K562 (cell line): ENCODE data around the gene RPS17. TPM values are rescaled to one million over a fixed set of nuclear protein-coding genes. Genes with fewer than 3 reads are reported as not detected.
A peak's percentile ranks its signal among the peaks of the same experiment; 100 is the strongest.
"Not testable (repeated sequence)": the region's sequence is repeated elsewhere in the genome, so short reads cannot be mapped to it uniquely, and the experiment has no call there.

Experiments used
- ATAC-seq: fragments of 200-7000 bp; cut with Tn5 transposase; 3 replicates; pipeline ENCODE4 v1.9.1; 2020; ENCODE audit warnings: moderate library complexity
- BruUV-seq: library from RNA; stranded (reverse); fragments of 400-500 nt; replicated peaks from 2 replicates; lab custom pipeline; 2021; lab: Mats Ljungman, UMichigan
- CTCF ChIA-PET: fragments of 300-600 bp; formaldehyde crosslinking; extraction: SDS; loops from one replicate; lab custom pipeline; 2021; ENCODE audit warnings: low intra/inter-chr PET ratio; lab: Yijun Ruan, JAX
- POLR2A ChIA-PET: fragments of 300-600, 350-650 bp; sonication (Branson Sonifier 250); formaldehyde crosslinking; extraction: SDS; loops from one replicate; lab custom pipeline; 2021; ENCODE audit warnings: antibody characterized with exemption, inconsistent platforms; lab: Yijun Ruan, JAX
- DNase-seq, 4 experiments: peaks; one replicate each; pipeline versions ENCODE4 v3.0.0 to v3.0.0-alpha.2; 2011 to 2018; ENCODE audit warnings: low spot score in 3 of 4, mixed read lengths in 3 of 4; ENCODE audit errors: extremely low read depth in 1 of 4
- FAIRE-seq: peaks from 2 replicates; lab custom pipeline; 2011; peaks lifted over from hg19 to GRCh38; lab: Jason Lieb, UNC
- H2AFZ ChIP-seq: 2 replicates; pipeline ENCODE4 v1.6.0; 2011; ENCODE audit warnings: low read depth, low read length, control low read depth, inconsistent platforms
- H3K27ac ChIP-seq: fragments of 200-600 bp; 3 replicates; pipeline ENCODE4 v1.8.0; 2011; ENCODE audit warnings: low read depth, mild to moderate bottlenecking, control low read depth, inconsistent platforms, low read length, moderate library complexity, mixed read lengths; ENCODE audit errors: extremely low read depth
- H3K27me3 ChIP-seq, 2 experiments: fragments of 300-600 bp in 1 of 2; 2 replicates in 1 of 2; 3 replicates in 1 of 2; pipeline versions ENCODE4 v1.6.0 to v1.8.0; 2011; ENCODE audit warnings: inconsistent platforms in 2 of 2, low read length in 2 of 2, mild to moderate bottlenecking in 1 of 2, mixed read lengths in 1 of 2, moderate library complexity in 1 of 2; ENCODE audit not compliant: control insufficient read depth in 2 of 2, insufficient read depth in 2 of 2
- H3K36me3 ChIP-seq: fragments of 300-600 bp; 3 replicates; pipeline ENCODE4 v1.8.0; 2011; ENCODE audit warnings: mild to moderate bottlenecking, low read length, inconsistent platforms; ENCODE audit not compliant: control insufficient read depth, insufficient read depth
- H3K4me1 ChIP-seq, 2 experiments: fragments of 200-600 bp in 1 of 2; replicated peaks in 1 of 2; 2 replicates in 1 of 2; 3 replicates in 1 of 2; pipeline versions ENCODE4 v1.5.1 to v1.8.0; 2011; ENCODE audit warnings: inconsistent platforms in 2 of 2, low read length in 2 of 2, mild to moderate bottlenecking in 1 of 2, mixed read lengths in 1 of 2, moderate library complexity in 1 of 2; ENCODE audit not compliant: control insufficient read depth in 2 of 2, insufficient read depth in 2 of 2
- H3K4me2 ChIP-seq: 2 replicates; pipeline ENCODE4 v1.6.1; 2011; ENCODE audit warnings: low read length, control low read depth, inconsistent platforms, mixed read lengths; ENCODE audit not compliant: insufficient read depth
- H3K4me3 ChIP-seq: fragments of 200-600 bp; sonication (generic), shearing (Covaris generic); 2 replicates; pipeline ENCODE4 v1.5.1; 2016; ENCODE audit warnings: control low read depth, inconsistent platforms
- H3K79me2 ChIP-seq: fragments of 200-600 bp; 3 replicates; pipeline ENCODE4 v1.8.0; 2011; ENCODE audit warnings: low read length, inconsistent platforms; ENCODE audit not compliant: control insufficient read depth, insufficient read depth
- H3K9ac ChIP-seq, 2 experiments: 2 replicates each; pipeline versions ENCODE4 v1.6.0 to v1.6.1; 2011; ENCODE audit warnings: low read depth in 2 of 2, low read length in 2 of 2, control low read depth in 1 of 2, inconsistent platforms in 1 of 2, mild to moderate bottlenecking in 1 of 2, mixed read lengths in 1 of 2; ENCODE audit not compliant: insufficient read depth in 1 of 2
- H3K9me1 ChIP-seq: one replicate; pipeline ENCODE4 v1.6.0; 2011; ENCODE audit warnings: inconsistent platforms, mild to moderate bottlenecking, low read length, moderate library complexity; ENCODE audit not compliant: control insufficient read depth, insufficient read depth
- H3K9me3 ChIP-seq: replicated peaks from 2 replicates; pipeline ENCODE4 v1.5.1; 2011; ENCODE audit warnings: low read depth, low read length, inconsistent platforms; ENCODE audit not compliant: control insufficient read depth, insufficient read depth
- H4K20me1 ChIP-seq: replicated peaks from 2 replicates; pipeline ENCODE4 v1.6.1; 2011; ENCODE audit warnings: low read length, inconsistent platforms, mixed read lengths; ENCODE audit not compliant: control insufficient read depth, insufficient read depth
- BCOR ChIP-seq: fragments of 450-650 bp; IDR thresholded peaks from 2 replicates; pipeline ENCODE4 v1.6.1; 2016
- CSDE1 ChIP-seq, 2 experiments: fragments of 450-650 bp; IDR thresholded peaks; 2 replicates each; pipeline ENCODE4 v1.6.1; 2016; ENCODE audit warnings: mild to moderate bottlenecking in 1 of 2
- HDAC1 ChIP-seq, 2 experiments: fragments of 450-650 bp; IDR thresholded peaks; 2 replicates each; pipeline ENCODE4 v1.6.1; 2016 to 2017; ENCODE audit warnings: inconsistent platforms in 1 of 2, mild to moderate bottlenecking in 1 of 2, moderate library complexity in 1 of 2
- HINFP ChIP-seq: fragments of 450-650 bp; conservative IDR thresholded peaks from 2 replicates; pipeline ENCODE4 v1.6.1; 2016; ENCODE audit warnings: missing genetic modification characterization, low read depth, mild to moderate bottlenecking, control low read depth, missing compliant biosample characterization
- LARP7 ChIP-seq: fragments of 450-650 bp; IDR thresholded peaks from 2 replicates; pipeline ENCODE4 v1.6.1; 2016
- NKRF ChIP-seq: fragments of 450-650 bp; IDR thresholded peaks from 2 replicates; pipeline ENCODE4 v1.6.1; 2016; ENCODE audit warnings: borderline replicate concordance
- OTX1 ChIP-seq: fragments of 450-650 bp; formaldehyde crosslinking; IDR thresholded peaks from 2 replicates; pipeline ENCODE4 v1.4.0; 2022; ENCODE audit warnings: mild to moderate bottlenecking
- SMARCA5 ChIP-seq: fragments of 450-650 bp; IDR thresholded peaks from 2 replicates; pipeline ENCODE4 v1.6.1; 2016
- TRIM24 ChIP-seq, 2 experiments: fragments of 450-650 bp; IDR thresholded peaks; 2 replicates each; pipeline ENCODE4 v1.6.1; 2016
- ZBTB26 ChIP-seq: fragments of 450-650 bp; formaldehyde crosslinking; IDR thresholded peaks from 2 replicates; pipeline ENCODE4 v1.4.0; 2022; ENCODE audit warnings: missing genetic modification characterization
- WGBS: fragments of 100-300 bp; shearing (Covaris generic); methylation state at CpG from one replicate; pipeline ENCODE4 v1.1.6; 2016; ENCODE audit warnings: low coverage, mixed read lengths; ENCODE audit not compliant: insufficient coverage; ENCODE audit errors: missing lambda C conversion rate; 5-methylcytosine and 5-hydroxymethylcytosine counted together
- in situ Hi-C: fragments of 300-500 bp; cut with MboI; formaldehyde crosslinking; loops from 4 replicates; pipeline ENCODE4 v1.15.0; 2018; ENCODE audit warnings: inconsistent platforms, mixed read lengths
- intact Hi-C: fragments of 100-400 bp; cut with micrococcal nuclease; formaldehyde crosslinking; loops from 2 replicates; pipeline ENCODE4 v1.14.2; 2022
- polyA plus RNA-seq, 8 experiments: library from polyadenylated mRNA; depleted of rRNA in 4 of 8; stranded (reverse) in 5 of 8; unstranded in 3 of 8; fragments of >200 nt; fragmentation: Nextera tagmentation in 2 of 8; fragmentation: Illumina TruSeq in 1 of 8; extraction: Ambion mirVana in 2 of 8; extraction: Trizol in 1 of 8; gene quantifications; 2 replicates each; pipeline versions ENCODE4 v1.2.1 to v1.2.3, GENCODE V29; 2011 to 2014; ENCODE audit warnings: inconsistent platforms in 1 of 8, missing spikeins in 1 of 8
- total RNA-seq, 7 experiments: library from RNA; depleted of rRNA in 6 of 7; stranded (reverse); fragments of >200 nt in 6 of 7; fragmentation: Illumina TruSeq in 2 of 7; extraction: Trizol in 2 of 7; gene quantifications; 2 replicates each; pipeline versions ENCODE4 v1.2.1 to v1.2.3, GENCODE V29; 2011 to 2021; ENCODE audit warnings: low replicate concordance in 1 of 7
- TF ChIP-seq, protein P1 (sequence below), 3 experiments: IDR thresholded peaks in 2 of 3; conservative IDR thresholded peaks in 1 of 3; 2 replicates each; pipeline ENCODE4 v1.5.1; 2011 to 2012; ENCODE audit warnings: low read length in 3 of 3, mild to moderate bottlenecking in 3 of 3, control low read depth in 2 of 3, improper control_type of control experiment in 1 of 3, inconsistent platforms in 1 of 3, low read depth in 1 of 3, mixed read lengths in 1 of 3, moderate library complexity in 1 of 3; ENCODE audit not compliant: insufficient read depth in 2 of 3
- TF ChIP-seq, protein P2 (sequence below): fragments of 450-650 bp; formaldehyde crosslinking; conservative IDR thresholded peaks from 2 replicates; pipeline ENCODE4 v1.4.0; 2022; ENCODE audit warnings: mild to moderate bottlenecking, missing genetic modification characterization

Gene RPS17
- total and polyA plus RNA-seq, 9 of the 15 experiments (the other 6 are each of a cell fraction or from before 2014, with no cell fraction given) = 1,988 to 6,515 (median 5,229) TPM

GRCh38 chr15:82488250-82488649 lies 52.0 kb downstream of the RPS17 start (continued):
- TF ChIP-seq, protein P1, sequence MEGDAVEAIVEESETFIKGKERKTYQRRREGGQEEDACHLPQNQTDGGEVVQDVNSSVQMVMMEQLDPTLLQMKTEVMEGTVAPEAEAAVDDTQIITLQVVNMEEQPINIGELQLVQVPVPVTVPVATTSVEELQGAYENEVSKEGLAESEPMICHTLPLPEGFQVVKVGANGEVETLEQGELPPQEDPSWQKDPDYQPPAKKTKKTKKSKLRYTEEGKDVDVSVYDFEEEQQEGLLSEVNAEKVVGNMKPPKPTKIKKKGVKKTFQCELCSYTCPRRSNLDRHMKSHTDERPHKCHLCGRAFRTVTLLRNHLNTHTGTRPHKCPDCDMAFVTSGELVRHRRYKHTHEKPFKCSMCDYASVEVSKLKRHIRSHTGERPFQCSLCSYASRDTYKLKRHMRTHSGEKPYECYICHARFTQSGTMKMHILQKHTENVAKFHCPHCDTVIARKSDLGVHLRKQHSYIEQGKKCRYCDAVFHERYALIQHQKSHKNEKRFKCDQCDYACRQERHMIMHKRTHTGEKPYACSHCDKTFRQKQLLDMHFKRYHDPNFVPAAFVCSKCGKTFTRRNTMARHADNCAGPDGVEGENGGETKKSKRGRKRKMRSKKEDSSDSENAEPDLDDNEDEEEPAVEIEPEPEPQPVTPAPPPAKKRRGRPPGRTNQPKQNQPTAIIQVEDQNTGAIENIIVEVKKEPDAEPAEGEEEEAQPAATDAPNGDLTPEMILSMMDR (IDR thresholded peaks at IDR 0.05 in 2 of 3, conservative IDR thresholded peaks at IDR 0.05 in 1 of 3; ENCODE audit: insufficient read depth in 2 of 3, low read depth in 1 of 3, low read length in 3 of 3) = peak in 1 of 3 experiments; percentile 7; a peak in 1 of 6 replicates
- TF ChIP-seq TRIM24 (IDR thresholded peaks at IDR 0.05) (peak in 1 of 2 experiments; percentile 22; a peak in 1 of 4 replicates), OTX1 (CRISPR knock-in tag) (0 out of 2 replicates have a peak, but pooled peaks have one; percentile 21), LARP7 (0 out of 2 replicates have a peak, but pooled peaks have one; percentile 36), HINFP (tag) (peak; percentile 24; the same call in 1 of the 2 replicates), CSDE1 (IDR thresholded peaks at IDR 0.05) (0 out of 4 replicates have a peak, but pooled peaks of 1 of the 2 experiments have one; percentile 38), SMARCA5 (0 out of 2 replicates have a peak, but pooled peaks have one; percentile 28), NKRF (0 out of 2 replicates have a peak, but pooled peaks have one; percentile 33), ZBTB26 (CRISPR knock-in tag) (peak; percentile 27; the same call in 1 of the 2 replicates), BCOR (0 out of 2 replicates have a peak, but pooled peaks have one; percentile 20), HDAC1 (IDR thresholded peaks at IDR 0.05) (0 out of 4 replicates have a peak, but pooled peaks of 1 of the 2 experiments have one; percentile 36)
- TF ChIP-seq, protein P2, sequence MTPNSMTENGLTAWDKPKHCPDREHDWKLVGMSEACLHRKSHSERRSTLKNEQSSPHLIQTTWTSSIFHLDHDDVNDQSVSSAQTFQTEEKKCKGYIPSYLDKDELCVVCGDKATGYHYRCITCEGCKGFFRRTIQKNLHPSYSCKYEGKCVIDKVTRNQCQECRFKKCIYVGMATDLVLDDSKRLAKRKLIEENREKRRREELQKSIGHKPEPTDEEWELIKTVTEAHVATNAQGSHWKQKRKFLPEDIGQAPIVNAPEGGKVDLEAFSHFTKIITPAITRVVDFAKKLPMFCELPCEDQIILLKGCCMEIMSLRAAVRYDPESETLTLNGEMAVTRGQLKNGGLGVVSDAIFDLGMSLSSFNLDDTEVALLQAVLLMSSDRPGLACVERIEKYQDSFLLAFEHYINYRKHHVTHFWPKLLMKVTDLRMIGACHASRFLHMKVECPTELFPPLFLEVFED (CRISPR knock-in tag) = peak; percentile 80

DNA sequence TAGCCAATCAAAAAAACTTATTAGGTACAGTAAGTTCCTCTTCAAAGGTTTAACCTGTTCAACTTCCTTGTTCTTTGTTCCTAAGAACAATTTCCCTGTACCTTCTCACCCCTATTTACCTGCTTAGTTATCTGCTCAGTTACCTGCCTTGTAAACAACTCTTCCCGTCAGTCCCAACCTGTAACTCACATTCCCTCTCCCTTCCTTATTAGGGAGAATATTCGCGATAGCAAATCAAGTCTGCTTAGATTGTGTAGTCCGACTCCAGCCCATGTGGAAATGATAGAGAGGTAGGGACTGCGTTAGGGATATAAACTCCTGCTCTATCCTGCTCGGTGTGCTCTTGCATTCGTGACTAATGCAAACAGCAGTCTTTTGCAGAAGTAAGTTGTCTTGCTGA lies 53.2 kb downstream of the RPS17 start:
- H3K9me1 ChIP-seq, H3K4me3 ChIP-seq, H3K36me3 ChIP-seq, H3K4me1 ChIP-seq, H3K27ac ChIP-seq, intact Hi-C loops, POLR2A ChIA-PET, H3K4me2 ChIP-seq, H3K79me2 ChIP-seq, DNase-seq, H3K9me3 ChIP-seq, ATAC-seq, H3K9ac ChIP-seq, H2AFZ ChIP-seq, H3K27me3 ChIP-seq, H4K20me1 ChIP-seq, BruUV-seq, FAIRE-seq, CTCF ChIA-PET: not testable (repeated sequence)
- in situ Hi-C loops = loop anchor here (25.0 kb wide), 1 partner anchor 1850 kb away; no protein-coding TSS in a partner anchor
- WGBS = 40% methylated on average over 7 of the region's 7 CpGs
